Inferior parietal cortex (tissue), 1 donor: ENCODE data around the gene PPP1R37.

Experiments
- DNase-seq: peaks from one replicate; pipeline ENCODE4 v3.0.0-alpha.2; 2016; ENCODE audit errors: extremely low spot score

PPP1R37 gene

GRCh38 chr19:45070861-45071544 lies 22.0 kb upstream of the PPP1R37 start:
- DNase-seq: no peak

- no peak for DNase-seq
Observed at GRCh38 chr19:45071545-45071938, 21.4 kb upstream of the PPP1R37 start.

- no peak for DNase-seq
Observed at GRCh38 chr19:45071969-45072790, 20.8 kb upstream of the PPP1R37 start.

GRCh38 chr19:45074744-45075300 lies 18.2 kb upstream of the PPP1R37 start:
- no peak for DNase-seq

- DNase-seq: no peak
Observed at GRCh38 chr19:45075301-45076028, 17.5 kb upstream of the PPP1R37 start.

- DNase-seq: no peak
Observed at GRCh38 chr19:45076029-45076850, 16.7 kb upstream of the PPP1R37 start, which contains the start of gene ZNF296. Gene ZNF296 (minus strand): TSS chr19:45076478. CDS start chr19:45076373, 105 bp downstream.

- DNase-seq: no peak
Observed at GRCh38 chr19:45076851-45077730, 15.9 kb upstream of the PPP1R37 start.

- no peak for DNase-seq
Observed at GRCh38 chr19:45078390-45079062, 14.5 kb upstream of the PPP1R37 start.

GRCh38 chr19:45079063-45079910 lies 13.7 kb upstream of the PPP1R37 start, which contains the start of gene GEMIN7:
Gene GEMIN7 (plus strand): TSS chr19:45079260. CDS start chr19:45090115, 10,855 bp downstream.
- peak; percentile 69 for DNase-seq

GRCh38 chr19:45079911-45080370 lies 13.0 kb upstream of the PPP1R37 start:
- DNase-seq: no peak

- no peak for DNase-seq
Observed at GRCh38 chr19:45082170-45082569, 10.8 kb upstream of the PPP1R37 start.

- no peak for DNase-seq
Observed at GRCh38 chr19:45086480-45086879, 6.5 kb upstream of the PPP1R37 start.

GRCh38 chr19:45087531-45087930 lies 5.4 kb upstream of the PPP1R37 start:
- DNase-seq: no peak

- DNase-seq: no peak
Observed at GRCh38 chr19:45090034-45090433, 2.9 kb upstream of the PPP1R37 start.

GRCh38 chr19:45090606-45091005 lies 2.4 kb upstream of the PPP1R37 start:
- no peak for DNase-seq

GRCh38 chr19:45091031-45091923 lies 1.7 kb upstream of the PPP1R37 start:
- DNase-seq: peak; percentile 98

- DNase-seq: no peak
Observed at GRCh38 chr19:45094137-45094536, 1.2 kb downstream of the PPP1R37 start.
